Keratinocyte (primary cell): ENCODE data around the gene TMBIM1. TPM values are rescaled to one million over a fixed set of nuclear protein-coding genes. Genes with fewer than 3 reads are reported as not detected.

ENCODE experiments used
- DNase-seq: peaks from one replicate; pipeline ENCODE4 v3.0.0-alpha.2; 2011; ENCODE audit warnings: low read depth, missing footprints, low spot score
- FAIRE-seq: peaks from 2 replicates; lab custom pipeline; 2011; peaks lifted over from hg19 to GRCh38; lab: Jason Lieb, UNC
- H2AFZ ChIP-seq: 2 replicates; pipeline ENCODE4 v1.6.0; 2012; ENCODE audit warnings: low read length, control low read depth, inconsistent platforms; ENCODE audit not compliant: control insufficient read depth
- H3K27ac ChIP-seq: 2 replicates; pipeline ENCODE4 v1.5.1; 2011; ENCODE audit warnings: low read length; ENCODE audit not compliant: control insufficient read depth, insufficient read depth
- H3K27me3 ChIP-seq: 3 replicates; pipeline ENCODE4 v1.6.0; 2011; ENCODE audit warnings: low read length; ENCODE audit not compliant: control insufficient read depth, insufficient read depth; ENCODE audit errors: extremely low read depth
- H3K36me3 ChIP-seq, 2 experiments: 2 replicates in 1 of 2; 3 replicates in 1 of 2; pipeline ENCODE4 v1.5.1; 2011; ENCODE audit warnings: low read length in 2 of 2, mild to moderate bottlenecking in 1 of 2; ENCODE audit not compliant: control insufficient read depth in 2 of 2, insufficient read depth in 2 of 2; ENCODE audit errors: extremely low read depth in 1 of 2
- H3K4me1 ChIP-seq: 3 replicates; pipeline ENCODE4 v1.5.1; 2011; ENCODE audit warnings: low read length; ENCODE audit not compliant: control insufficient read depth, insufficient read depth; ENCODE audit errors: extremely low read depth
- H3K4me2 ChIP-seq: 3 replicates; pipeline ENCODE4 v1.6.0; 2011; ENCODE audit warnings: low read depth, low read length; ENCODE audit not compliant: control insufficient read depth, insufficient read depth; ENCODE audit errors: extremely low read depth
- H3K4me3 ChIP-seq, 3 experiments: fragments of 200-600 bp in 1 of 3; sonication (generic) in 1 of 3; 2 replicates in 2 of 3; 3 replicates in 1 of 3; pipeline ENCODE4 v1.5.1; 2011 to 2016; ENCODE audit warnings: low read length in 3 of 3, mild to moderate bottlenecking in 3 of 3, control low read depth in 2 of 3, inconsistent platforms in 1 of 3, low read depth in 1 of 3, mixed read lengths in 1 of 3, mixed run types in 1 of 3, moderate library complexity in 1 of 3; ENCODE audit not compliant: control insufficient read depth in 2 of 3, insufficient read depth in 2 of 3; ENCODE audit errors: extremely low read depth in 1 of 3
- H3K79me2 ChIP-seq: 2 replicates; pipeline ENCODE4 v1.6.0; 2012; ENCODE audit warnings: low read length; ENCODE audit not compliant: control insufficient read depth, insufficient read depth
- H3K9ac ChIP-seq: 3 replicates; pipeline ENCODE4 v1.6.0; 2011; ENCODE audit warnings: low read length; ENCODE audit not compliant: control insufficient read depth, insufficient read depth; ENCODE audit errors: extremely low read depth
- H3K9me1 ChIP-seq: 3 replicates; pipeline ENCODE4 v1.6.0; 2011; ENCODE audit warnings: low read length; ENCODE audit not compliant: control insufficient read depth, insufficient read depth; ENCODE audit errors: extremely low read depth
- H3K9me3 ChIP-seq: 2 replicates; pipeline ENCODE4 v1.5.1; 2012; ENCODE audit warnings: low read depth, low read length; ENCODE audit not compliant: control insufficient read depth
- H4K20me1 ChIP-seq: 3 replicates; pipeline ENCODE4 v1.6.0; 2011; ENCODE audit warnings: low read length; ENCODE audit not compliant: control insufficient read depth, insufficient read depth; ENCODE audit errors: extremely low read depth
- CTCF ChIP-seq, 3 experiments: IDR thresholded peaks in 1 of 3; conservative IDR thresholded peaks in 1 of 3; optimal IDR thresholded peaks in 1 of 3; 2 replicates in 2 of 3; 3 replicates in 1 of 3; pipeline versions ENCODE3 to v1.5.1; 2011; ENCODE audit warnings: low read length in 3 of 3, mild to moderate bottlenecking in 3 of 3, moderate library complexity in 2 of 3, control low read depth in 1 of 3, inconsistent platforms in 1 of 3; ENCODE audit not compliant: insufficient read depth in 2 of 3; ENCODE audit errors: extremely low read depth in 1 of 3
- EZH2 ChIP-seq: IDR thresholded peaks from one replicate; pipeline ENCODE4 v1.6.1; 2012; ENCODE audit warnings: inconsistent platforms, mild to moderate bottlenecking, low read length, moderate library complexity
- dilution Hi-C: fragments of 300-500 bp; cut with MboI; formaldehyde crosslinking; loops from one replicate; pipeline ENCODE4 v1.7.0; 2020; ENCODE audit warnings: low sequenced_read_pairs; ENCODE audit not compliant: extremely low pct_ligation_motif_present
- polyA plus RNA-seq, 5 experiments: library from polyadenylated mRNA; depleted of rRNA in 3 of 5; stranded (reverse) in 3 of 5; stranded (forward) in 1 of 5; unstranded in 1 of 5; fragments of >200 nt; gene quantifications; 1 replicate in 1 of 5; 2 replicates in 3 of 5; 3 replicates in 1 of 5; pipeline versions ENCODE4 v1.2.1 to v1.2.3, GENCODE V29; 2011 to 2012; ENCODE audit warnings: missing spikeins in 2 of 5, low read depth in 1 of 5, low replicate concordance in 1 of 5

TMBIM1 gene
- polyA plus RNA-seq, 1 donor (not counting 4 experiments of a cell fraction or from before 2014, with no cell fraction given): 609 TPM

- Histone ChIP-seq H3K9me1 (no peaks in the 10 kb centered on the region), H3K9ac (no peak overlapping the region), H3K79me2 (no peaks in the 10 kb centered on the region), H3K27me3 (no peaks in the 10 kb centered on the region), H3K36me3 (no peaks in the 10 kb centered on the region), H3K4me2 (no peak overlapping the region), H3K4me3 (no peak overlapping the region), H2AFZ (no peak overlapping the region), H3K9me3 (no peaks in the 10 kb centered on the region), H4K20me1 (no peaks in the 10 kb centered on the region), H3K4me1 (no peaks in the 10 kb centered on the region), H3K27ac (no peak overlapping the region)
- TF ChIP-seq CTCF (optimal IDR thresholded peaks at IDR 0.05 in 1 of 3, IDR thresholded peaks at IDR 0.05 in 1 of 3, conservative IDR thresholded peaks at IDR 0.05 in 1 of 3; ENCODE audit: extremely low read depth in 1 of 3, insufficient read depth in 2 of 3, low read length in 3 of 3): no peak
- TF ChIP-seq EZH2: no peak
- DNase-seq: no peak
- FAIRE-seq: no peak
- dilution Hi-C loops: no loop called here
Measured at GRCh38 chr2:218332920-218333645, 40.8 kb upstream of the TMBIM1 start.

GRCh38 chr2:218332288-218332687 is 40.0 kb upstream of the TMBIM1 start:
- no peak overlapping the region for H3K4me2 ChIP-seq
- FAIRE-seq: no peak
- no peaks in the 10 kb centered on the region for H3K36me3 ChIP-seq
- no peaks in the 10 kb centered on the region for H3K9me1 ChIP-seq
- H3K27me3 ChIP-seq: no peaks in the 10 kb centered on the region
- no peak overlapping the region for H2AFZ ChIP-seq
- H3K9me3 ChIP-seq: no peaks in the 10 kb centered on the region
- no peak for DNase-seq
- H3K9ac ChIP-seq: no peak overlapping the region
- no peaks in the 10 kb centered on the region for H3K4me1 ChIP-seq
- no peak overlapping the region for H3K4me3 ChIP-seq
- dilution Hi-C loops: no loop called here
- no peaks in the 10 kb centered on the region for H3K79me2 ChIP-seq
- no peaks in the 10 kb centered on the region for H4K20me1 ChIP-seq
- no peak overlapping the region for H3K27ac ChIP-seq
- no peak for TF ChIP-seq CTCF (optimal IDR thresholded peaks at IDR 0.05 in 1 of 3, IDR thresholded peaks at IDR 0.05 in 1 of 3, conservative IDR thresholded peaks at IDR 0.05 in 1 of 3; ENCODE audit: extremely low read depth in 1 of 3, insufficient read depth in 2 of 3, low read length in 3 of 3)
- TF ChIP-seq EZH2: no peak
